K562 (cell line): ENCODE results near the gene FAM219A. TPM values are rescaled to one million over a fixed set of nuclear protein-coding genes. Genes with fewer than 3 reads are reported as not detected.

Experiments used
- BMI1 ChIP-seq: fragments of 150-350 bp; IDR thresholded peaks from 2 replicates; pipeline ENCODE4 v1.6.1; 2014; ENCODE audit warnings: low read length
- BRD9 ChIP-seq: fragments of 450-650 bp; IDR thresholded peaks from 2 replicates; pipeline ENCODE4 v1.6.1; 2018; ENCODE audit warnings: low read depth; ENCODE audit not compliant: partially characterized antibody
- DPF2 ChIP-seq: fragments of 450-650 bp; IDR thresholded peaks from 2 replicates; pipeline ENCODE4 v1.6.1; 2016
- E2F3 ChIP-seq: fragments of 250-450 bp; sonication (Bioruptor Pico); IDR thresholded peaks from 2 replicates; pipeline ENCODE4 v1.4.0; 2020; ENCODE audit warnings: mild to moderate bottlenecking
- E2F4 ChIP-seq: sonication (generic); formaldehyde crosslinking; IDR thresholded peaks from 2 replicates; pipeline ENCODE4 v1.8.0; 2022; ENCODE audit warnings: mild to moderate bottlenecking, low read depth, missing genetic modification reagents
- HMG20A ChIP-seq: fragments of 450-650 bp; formaldehyde crosslinking; conservative IDR thresholded peaks from 2 replicates; pipeline ENCODE4 v1.4.0; 2020; ENCODE audit warnings: mild to moderate bottlenecking, mixed read lengths
- HOXB6 ChIP-seq: fragments of 250-450 bp; sonication (Bioruptor Pico); IDR thresholded peaks from 2 replicates; pipeline ENCODE4 v1.5.1; 2022; ENCODE audit warnings: mild to moderate bottlenecking, borderline replicate concordance
- ID3 ChIP-seq, 2 experiments: fragments of 250-450 bp in 1 of 2; fragments of 450-650 bp in 1 of 2; sonication (Bioruptor Pico) in 1 of 2; IDR thresholded peaks; 2 replicates each; pipeline versions ENCODE4 v1.6.1 to v1.8.0; 2016 to 2021; ENCODE audit warnings: mild to moderate bottlenecking in 2 of 2, moderate library complexity in 2 of 2, missing compliant biosample characterization in 1 of 2, missing genetic modification characterization in 1 of 2
- JUND ChIP-seq, 2 experiments: IDR thresholded peaks; 2 replicates in 1 of 2; 3 replicates in 1 of 2; pipeline ENCODE4 v1.6.1; 2011; ENCODE audit warnings: borderline replicate concordance in 2 of 2, low read depth in 2 of 2, low read length in 2 of 2, improper control_type of control experiment in 1 of 2, missing biosample characterization in 1 of 2, missing genetic modification characterization in 1 of 2, missing genetic modification reagents in 1 of 2
- NCOA6 ChIP-seq: fragments of 450-650 bp; IDR thresholded peaks from 2 replicates; pipeline ENCODE4 v1.6.1; 2017; ENCODE audit warnings: mild to moderate bottlenecking
- PRDM10 ChIP-seq: fragments of 450-650 bp; IDR thresholded peaks from 2 replicates; pipeline ENCODE4 v1.6.1; 2018; ENCODE audit not compliant: partially characterized antibody
- TGIF2 ChIP-seq: sonication (generic); formaldehyde crosslinking; IDR thresholded peaks from 2 replicates; pipeline ENCODE4 v1.8.1; 2022; ENCODE audit warnings: mild to moderate bottlenecking, missing genetic modification reagents, moderate library complexity
- YY1 ChIP-seq, 3 experiments: IDR thresholded peaks; 2 replicates each; pipeline ENCODE4 v1.6.1; 2011; ENCODE audit warnings: low read length in 2 of 3, mild to moderate bottlenecking in 2 of 3, moderate library complexity in 2 of 3, borderline replicate concordance in 1 of 3, control low read depth in 1 of 3, low read depth in 1 of 3; ENCODE audit not compliant: insufficient read depth in 3 of 3, insufficient replicate concordance in 2 of 3, control insufficient read depth in 1 of 3, insufficient read length in 1 of 3; ENCODE audit errors: extremely low read depth in 1 of 3
- ZBTB17 ChIP-seq: fragments of 450-650 bp; formaldehyde crosslinking; IDR thresholded peaks from 2 replicates; pipeline ENCODE4 v1.4.0; 2020; ENCODE audit warnings: mild to moderate bottlenecking
- ZFX ChIP-seq: sonication (generic); formaldehyde crosslinking; IDR thresholded peaks from 2 replicates; pipeline ENCODE4 v1.8.0; 2022; ENCODE audit warnings: mild to moderate bottlenecking, missing genetic modification reagents, moderate library complexity
- ZKSCAN3 ChIP-seq: fragments of 250-450 bp; sonication (Bioruptor Pico); IDR thresholded peaks from 2 replicates; pipeline ENCODE4 v1.4.0; 2020
- polyA plus RNA-seq, 8 experiments: library from polyadenylated mRNA; depleted of rRNA in 4 of 8; stranded (reverse) in 5 of 8; unstranded in 3 of 8; fragments of >200 nt; fragmentation: Nextera tagmentation in 2 of 8; fragmentation: Illumina TruSeq in 1 of 8; extraction: Ambion mirVana in 2 of 8; extraction: Trizol in 1 of 8; gene quantifications; 2 replicates each; pipeline versions ENCODE4 v1.2.1 to v1.2.3, GENCODE V29; 2011 to 2014; ENCODE audit warnings: inconsistent platforms in 1 of 8, missing spikeins in 1 of 8
- total RNA-seq, 7 experiments: library from RNA; depleted of rRNA in 6 of 7; stranded (reverse); fragments of >200 nt in 6 of 7; fragmentation: Illumina TruSeq in 2 of 7; extraction: Trizol in 2 of 7; gene quantifications; 2 replicates each; pipeline versions ENCODE4 v1.2.1 to v1.2.3, GENCODE V29; 2011 to 2021; ENCODE audit warnings: low replicate concordance in 1 of 7
- TF ChIP-seq, protein P1 (sequence below): sonication (generic); formaldehyde crosslinking; IDR thresholded peaks from 2 replicates; pipeline ENCODE4 v1.8.1; 2023; ENCODE audit warnings: mild to moderate bottlenecking, missing genetic modification reagents

FAM219A gene
- total and polyA plus RNA-seq, 9 of the 15 experiments (the other 6 are each of a cell fraction or from before 2014, with no cell fraction given), result 0.63 to 8.6 (median 2.9) TPM

DNA sequence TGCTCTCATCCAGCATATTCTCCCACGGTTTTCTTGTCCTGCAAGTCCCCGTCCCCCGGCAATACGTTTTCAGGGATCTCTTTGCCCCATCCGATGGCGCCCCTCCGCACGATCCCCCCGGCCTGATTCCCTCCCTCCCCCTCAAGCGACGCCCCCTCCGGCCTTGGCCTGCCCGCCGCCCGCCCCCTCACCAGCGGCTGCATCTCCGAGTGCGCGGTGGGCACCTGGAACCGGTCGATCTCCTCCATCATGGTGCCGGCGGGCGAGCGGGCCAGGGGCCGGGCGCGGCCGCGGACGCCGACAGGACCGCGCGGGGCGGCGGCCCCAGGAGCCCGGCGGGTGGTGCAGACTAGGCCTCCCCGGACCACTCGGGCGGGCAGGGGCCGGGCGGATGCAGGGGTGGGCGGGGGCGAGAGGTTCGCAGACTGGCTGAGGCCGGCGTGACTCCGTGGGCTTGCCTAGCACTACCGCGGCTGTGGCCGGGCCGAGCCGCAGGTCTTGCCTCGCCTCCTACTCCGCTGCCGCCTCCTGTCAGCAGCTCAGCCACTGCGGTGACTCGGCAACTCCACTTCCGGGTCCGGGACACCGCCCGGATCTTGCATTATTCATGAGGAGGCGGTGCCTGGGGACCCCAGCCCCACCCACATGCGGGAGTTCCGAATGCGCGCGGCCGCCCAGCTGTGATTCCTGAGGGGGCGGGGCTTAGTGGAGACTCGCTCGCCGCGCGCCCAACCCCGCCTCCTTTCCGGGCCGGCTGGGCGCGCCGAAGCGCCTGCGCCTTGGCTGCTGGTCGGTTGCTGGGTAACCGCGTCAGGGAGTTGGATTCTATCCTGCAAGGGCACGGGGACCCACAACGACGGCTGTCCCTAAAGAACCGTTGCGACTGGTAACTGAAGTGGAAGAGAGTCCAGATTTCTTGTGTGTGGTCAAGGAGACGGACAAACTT is at the start of gene FAM219A, which contains the start of gene DNAI1 (continued):
- TF ChIP-seq JUND (IDR thresholded peaks at IDR 0.05; ENCODE audit: borderline replicate concordance, low read depth, low read length), result peak; percentile 39
- TF ChIP-seq JUND (tag; IDR thresholded peaks at IDR 0.05; ENCODE audit: borderline replicate concordance, low read depth, low read length), result no peak; the same call in 2 of the 3 replicates
- TF ChIP-seq PRDM10, result no peak
- no peak for TF ChIP-seq HOXB6
- TF ChIP-seq BRD9, result no peak
- no peak for TF ChIP-seq DPF2
- no peak for TF ChIP-seq E2F3 (CRISPR knock-in tag)
- peak; percentile 63 for TF ChIP-seq ZFX (CRISPR knock-in tag)
- TF ChIP-seq E2F4 (CRISPR knock-in tag), result no peak
- TF ChIP-seq BMI1, result no peak
- TF ChIP-seq, protein P1, sequence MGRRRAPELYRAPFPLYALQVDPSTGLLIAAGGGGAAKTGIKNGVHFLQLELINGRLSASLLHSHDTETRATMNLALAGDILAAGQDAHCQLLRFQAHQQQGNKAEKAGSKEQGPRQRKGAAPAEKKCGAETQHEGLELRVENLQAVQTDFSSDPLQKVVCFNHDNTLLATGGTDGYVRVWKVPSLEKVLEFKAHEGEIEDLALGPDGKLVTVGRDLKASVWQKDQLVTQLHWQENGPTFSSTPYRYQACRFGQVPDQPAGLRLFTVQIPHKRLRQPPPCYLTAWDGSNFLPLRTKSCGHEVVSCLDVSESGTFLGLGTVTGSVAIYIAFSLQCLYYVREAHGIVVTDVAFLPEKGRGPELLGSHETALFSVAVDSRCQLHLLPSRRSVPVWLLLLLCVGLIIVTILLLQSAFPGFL (CRISPR knock-in tag), result no peak
- no peak for TF ChIP-seq TGIF2 (CRISPR knock-in tag)
- no peak for TF ChIP-seq ZBTB17
- no peak for TF ChIP-seq ID3 (CRISPR knock-in tag; IDR thresholded peaks at IDR 0.05)
- TF ChIP-seq ID3 (tag; IDR thresholded peaks at IDR 0.05), result no peak
- TF ChIP-seq NCOA6, result no peak
- TF ChIP-seq ZKSCAN3 (CRISPR knock-in tag), result no peak
- TF ChIP-seq YY1 (IDR thresholded peaks at IDR 0.05; ENCODE audit: borderline replicate concordance in 1 of 3, control insufficient read depth in 1 of 3, extremely low read depth in 1 of 3, insufficient read depth in 3 of 3, insufficient read length in 1 of 3, insufficient replicate concordance in 2 of 3, low read depth in 1 of 3, low read length in 2 of 3), result peak in 1 of 3 experiments; percentile 35
- no peak for TF ChIP-seq HMG20A (CRISPR knock-in tag)
